Endothelial cell of umbilical vein (primary cell): Measurements from ENCODE around the gene LDLRAD4. TPM values are rescaled to one million over a fixed set of nuclear protein-coding genes. Genes with fewer than 3 reads are reported as not detected.

Experiments
- BruUV-seq: library from RNA; stranded (reverse); fragments of 400-500 nt; replicated peaks from 2 replicates; lab custom pipeline; 2021; lab: Mats Ljungman, UMichigan
- CTCF ChIA-PET: fragments of 300-600, 350-600 bp; sonication (Branson Sonifier 250); formaldehyde crosslinking; loops from one replicate; lab custom pipeline; 2021; ENCODE audit warnings: antibody characterized with exemption, inconsistent platforms; lab: Charles Lee
- POLR2A ChIA-PET: fragments of 300-600, 350-600 bp; sonication (Branson Sonifier 250); formaldehyde crosslinking; loops from one replicate; lab custom pipeline; 2021; ENCODE audit warnings: antibody characterized with exemption, inconsistent platforms; lab: Charles Lee
- DNase-seq: peaks from one replicate; pipeline ENCODE4 v3.0.0-alpha.2; 2011; ENCODE audit warnings: low read depth, low spot score
- FAIRE-seq: peaks from 2 replicates; lab custom pipeline; 2011; peaks lifted over from hg19 to GRCh38; lab: Jason Lieb, UNC
- H2AFZ ChIP-seq: 2 replicates; pipeline ENCODE4 v1.6.0; 2012; ENCODE audit warnings: low read depth, low read length, control low read depth, inconsistent platforms
- H3K27ac ChIP-seq: 2 replicates; pipeline ENCODE4 v1.5.1; 2011; ENCODE audit warnings: low read depth, mild to moderate bottlenecking, control low read depth, low read length, moderate library complexity; ENCODE audit not compliant: insufficient read depth
- H3K27me3 ChIP-seq, 2 experiments: 2 replicates each; pipeline versions ENCODE4 v1.6.0 to v1.6.1; 2011; ENCODE audit warnings: low read length in 2 of 2, mixed read lengths in 1 of 2; ENCODE audit not compliant: control insufficient read depth in 2 of 2, insufficient read depth in 2 of 2
- H3K36me3 ChIP-seq, 2 experiments: 2 replicates in 1 of 2; 3 replicates in 1 of 2; pipeline ENCODE4 v1.5.1; 2011; ENCODE audit warnings: low read length in 2 of 2, mild to moderate bottlenecking in 1 of 2, moderate library complexity in 1 of 2; ENCODE audit not compliant: control insufficient read depth in 2 of 2, insufficient read depth in 2 of 2; ENCODE audit errors: extremely low read depth in 1 of 2
- H3K4me1 ChIP-seq: 3 replicates; pipeline ENCODE4 v1.5.1; 2011; ENCODE audit warnings: mild to moderate bottlenecking, low read length; ENCODE audit not compliant: control insufficient read depth, insufficient read depth; ENCODE audit errors: extremely low read depth
- H3K4me2 ChIP-seq: 2 replicates; pipeline ENCODE4 v1.6.1; 2011; ENCODE audit warnings: low read length, control low read depth, mixed read lengths; ENCODE audit not compliant: insufficient read depth
- H3K4me3 ChIP-seq, 3 experiments: fragments of 200-600 bp in 1 of 3; sonication (generic), shearing (Covaris generic) in 1 of 3; replicated peaks in 1 of 3; 2 replicates each; pipeline ENCODE4 v1.5.1; 2011 to 2016; ENCODE audit warnings: control low read depth in 3 of 3, low read length in 3 of 3, mild to moderate bottlenecking in 2 of 3, inconsistent platforms in 1 of 3, low read depth in 1 of 3, moderate library complexity in 1 of 3; ENCODE audit not compliant: insufficient read depth in 1 of 3
- H3K79me2 ChIP-seq: 2 replicates; pipeline ENCODE4 v1.6.0; 2012; ENCODE audit warnings: low read length, inconsistent platforms; ENCODE audit not compliant: control insufficient read depth, insufficient read depth
- H3K9ac ChIP-seq: replicated peaks from 2 replicates; pipeline ENCODE3; 2011; ENCODE audit warnings: low read length, control low read depth; ENCODE audit not compliant: insufficient read depth; ENCODE audit errors: extremely low read depth
- H3K9me1 ChIP-seq: replicated peaks from 3 replicates; pipeline ENCODE4 v1.6.0; 2011; ENCODE audit warnings: mild to moderate bottlenecking, low read length; ENCODE audit not compliant: control insufficient read depth, insufficient read depth; ENCODE audit errors: extremely low read depth
- H3K9me3 ChIP-seq: replicated peaks from 2 replicates; pipeline ENCODE4 v1.5.1; 2012; ENCODE audit warnings: low read length, inconsistent platforms; ENCODE audit not compliant: control insufficient read depth, insufficient read depth
- H4K20me1 ChIP-seq: replicated peaks from 2 replicates; pipeline ENCODE3; 2011; ENCODE audit warnings: mild to moderate bottlenecking, low read length; ENCODE audit not compliant: control insufficient read depth, insufficient read depth; ENCODE audit errors: extremely low read depth
- EZH2 ChIP-seq: IDR thresholded peaks from 2 replicates; pipeline ENCODE4 v1.6.1; 2012; ENCODE audit warnings: borderline replicate concordance, low read depth, mild to moderate bottlenecking, moderate library complexity, low read length, inconsistent platforms; ENCODE audit not compliant: severe bottlenecking
- FOS ChIP-seq: IDR thresholded peaks from 2 replicates; pipeline ENCODE4 v1.6.1; 2011; ENCODE audit warnings: mild to moderate bottlenecking, low read length, moderate library complexity, borderline replicate concordance; ENCODE audit not compliant: insufficient read depth
- GATA2 ChIP-seq: IDR thresholded peaks from 2 replicates; pipeline ENCODE4 v1.7.0; 2011; ENCODE audit warnings: low read depth, mild to moderate bottlenecking, moderate library complexity, mixed read lengths, low read length; ENCODE audit not compliant: insufficient read length, insufficient read depth
- JUN ChIP-seq: IDR thresholded peaks from 2 replicates; pipeline ENCODE4 v1.6.1; 2011; ENCODE audit warnings: borderline replicate concordance, low read depth; ENCODE audit not compliant: insufficient read length, insufficient read depth
- MYC ChIP-seq: IDR thresholded peaks from one replicate; pipeline ENCODE4 v1.6.1; 2011; ENCODE audit warnings: mild to moderate bottlenecking, low read depth, low read length
- POLR2A ChIP-seq: IDR thresholded peaks from 2 replicates; pipeline ENCODE4 v1.6.1; 2012; ENCODE audit warnings: low read depth, mild to moderate bottlenecking, control low read depth, low read length
- POLR2AphosphoS5 ChIP-seq: IDR thresholded peaks from 2 replicates; pipeline ENCODE4 v1.6.1; 2012; ENCODE audit warnings: low read depth, mild to moderate bottlenecking, control low read depth, low read length, moderate library complexity; ENCODE audit not compliant: insufficient read depth
- dilution Hi-C: fragments of 300-500 bp; cut with MboI; formaldehyde crosslinking; loops from one replicate; pipeline ENCODE4 v1.15.0; 2019; ENCODE audit warnings: low sequenced_read_pairs; ENCODE audit not compliant: extremely low pct_ligation_motif_present
- intact Hi-C: fragments of 100-400 bp; cut with micrococcal nuclease; formaldehyde crosslinking; loops from one replicate; pipeline ENCODE4 v1.10.0; 2022
- polyA plus RNA-seq, 4 experiments: library from polyadenylated mRNA; depleted of rRNA in 3 of 4; stranded (reverse) in 3 of 4; unstranded in 1 of 4; fragments of >200 nt; gene quantifications; 2 replicates each; pipeline versions ENCODE4 v1.2.1 to v1.2.3, GENCODE V29; 2011 to 2012; ENCODE audit warnings: missing spikeins in 1 of 4
- total RNA-seq: library from RNA; stranded (reverse); gene quantifications from 2 replicates; pipeline ENCODE4 v1.2.3, GENCODE V29; 2021
- TF ChIP-seq, protein P1 (sequence below): IDR thresholded peaks from 2 replicates; pipeline ENCODE4 v1.6.1; 2011; ENCODE audit not compliant: insufficient read depth, insufficient read length
- TF ChIP-seq, protein P2 (sequence below), 2 donors: IDR thresholded peaks; 1 replicate in 1 of 2; 2 replicates in 1 of 2; pipeline ENCODE4 v1.5.1; 2011; ENCODE audit warnings: low read length in 2 of 2, mild to moderate bottlenecking in 2 of 2, moderate library complexity in 2 of 2, control low read depth in 1 of 2, inconsistent platforms in 1 of 2, low read depth in 1 of 2; ENCODE audit not compliant: insufficient read depth in 1 of 2; ENCODE audit errors: extremely low read depth in 1 of 2

The LDLRAD4 gene
- total and polyA plus RNA-seq, 2 donors (not counting 3 experiments of a cell fraction or from before 2014, with no cell fraction given): 5.2 to 6.5 TPM

DNA sequence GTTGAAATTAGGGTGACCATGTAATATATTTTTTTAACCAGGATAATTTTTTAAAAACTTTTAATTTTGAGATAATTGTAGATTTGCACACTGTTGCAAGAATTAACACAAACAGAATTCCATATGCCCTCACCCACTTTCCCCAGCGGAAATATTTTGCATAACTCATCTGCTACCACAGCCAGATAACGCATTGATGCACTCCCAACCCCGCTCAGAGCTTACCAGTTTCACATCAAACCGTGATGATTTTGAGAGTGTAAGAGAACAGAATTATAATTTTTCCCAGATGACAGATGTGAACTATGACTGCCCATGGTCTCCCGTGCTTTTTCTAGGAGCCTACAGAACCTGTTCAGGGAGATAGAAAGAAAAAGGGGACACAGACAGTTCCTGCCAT lies 35.2 kb upstream of the LDLRAD4 start:
- Histone ChIP-seq H3K9me1 (no peaks in the 10 kb centered on the region), H3K9ac (no peak overlapping the region), H3K36me3 (no peaks in the 10 kb centered on the region), H3K79me2 (no peaks in the 10 kb centered on the region), H3K27ac (no peak overlapping the region), H4K20me1 (no peaks in the 10 kb centered on the region), H3K27me3 (peaks cover 0 to 6% of the 10 kb centered on the region in 2 experiments), H3K4me3 (no peak overlapping the region), H3K4me1 (no peaks in the 10 kb centered on the region), H2AFZ (no peak overlapping the region), H3K4me2 (no peak overlapping the region), H3K9me3 (no peaks in the 10 kb centered on the region)
- no peak for DNase-seq
- POLR2A ChIA-PET: no interaction called here
- intact Hi-C loops (no loop called here), dilution Hi-C loops (no loop called here)
- TF ChIP-seq EZH2 (no peak), POLR2A (no peak), MYC (no peak), JUN (no peak), FOS (no peak), POLR2AphosphoS5 (no peak), GATA2 (no peak)
- TF ChIP-seq, protein P1, sequence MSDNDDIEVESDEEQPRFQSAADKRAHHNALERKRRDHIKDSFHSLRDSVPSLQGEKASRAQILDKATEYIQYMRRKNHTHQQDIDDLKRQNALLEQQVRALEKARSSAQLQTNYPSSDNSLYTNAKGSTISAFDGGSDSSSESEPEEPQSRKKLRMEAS: no peak
- TF ChIP-seq, protein P2, sequence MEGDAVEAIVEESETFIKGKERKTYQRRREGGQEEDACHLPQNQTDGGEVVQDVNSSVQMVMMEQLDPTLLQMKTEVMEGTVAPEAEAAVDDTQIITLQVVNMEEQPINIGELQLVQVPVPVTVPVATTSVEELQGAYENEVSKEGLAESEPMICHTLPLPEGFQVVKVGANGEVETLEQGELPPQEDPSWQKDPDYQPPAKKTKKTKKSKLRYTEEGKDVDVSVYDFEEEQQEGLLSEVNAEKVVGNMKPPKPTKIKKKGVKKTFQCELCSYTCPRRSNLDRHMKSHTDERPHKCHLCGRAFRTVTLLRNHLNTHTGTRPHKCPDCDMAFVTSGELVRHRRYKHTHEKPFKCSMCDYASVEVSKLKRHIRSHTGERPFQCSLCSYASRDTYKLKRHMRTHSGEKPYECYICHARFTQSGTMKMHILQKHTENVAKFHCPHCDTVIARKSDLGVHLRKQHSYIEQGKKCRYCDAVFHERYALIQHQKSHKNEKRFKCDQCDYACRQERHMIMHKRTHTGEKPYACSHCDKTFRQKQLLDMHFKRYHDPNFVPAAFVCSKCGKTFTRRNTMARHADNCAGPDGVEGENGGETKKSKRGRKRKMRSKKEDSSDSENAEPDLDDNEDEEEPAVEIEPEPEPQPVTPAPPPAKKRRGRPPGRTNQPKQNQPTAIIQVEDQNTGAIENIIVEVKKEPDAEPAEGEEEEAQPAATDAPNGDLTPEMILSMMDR (IDR thresholded peaks at IDR 0.05; ENCODE audit: extremely low read depth in 1 of 2, insufficient read depth in 1 of 2, low read depth in 1 of 2, low read length in 2 of 2): no peak
- no TSS peak for BruUV-seq
- FAIRE-seq: no peak
- CTCF ChIA-PET: interaction anchor here (1.8 kb wide), 1 partner anchor 347 kb away, joined by 3 read pairs; no protein-coding TSS in a partner anchor
